Liver (tissue), 9 donors: ENCODE results near the gene DYNLL2. TPM values are rescaled to one million over a fixed set of nuclear protein-coding genes. Genes with fewer than 3 reads are reported as not detected.

Source experiments
- DNase-seq: peaks from one replicate; pipeline ENCODE4 v3.0.0-alpha.2; 2017; ENCODE audit warnings: low spot score
- H3K27ac ChIP-seq, 2 donors: one replicate each; pipeline ENCODE4 v1.7.0; 2013; ENCODE audit warnings: inconsistent platforms in 2 of 2, low read length in 2 of 2, control low read depth in 1 of 2, low read depth in 1 of 2, mild to moderate bottlenecking in 1 of 2
- H3K27me3 ChIP-seq, 4 donors: one replicate each; pipeline versions ENCODE4 v1.6.1 to v1.7.0; 2013; ENCODE audit warnings: low read length in 3 of 4, inconsistent platforms in 1 of 4, mild to moderate bottlenecking in 1 of 4, moderate library complexity in 1 of 4; ENCODE audit not compliant: control insufficient read depth in 4 of 4, insufficient read depth in 4 of 4
- H3K36me3 ChIP-seq, 4 donors: one replicate each; pipeline versions ENCODE4 v1.6.1 to v1.7.0; 2013; ENCODE audit warnings: low read length in 3 of 4, mild to moderate bottlenecking in 3 of 4, low read depth in 1 of 4, moderate library complexity in 1 of 4; ENCODE audit not compliant: control insufficient read depth in 4 of 4, insufficient read depth in 3 of 4
- H3K4me1 ChIP-seq, 4 donors: one replicate each; pipeline versions ENCODE4 v1.6.1 to v1.7.0; 2013; ENCODE audit warnings: low read length in 3 of 4, mild to moderate bottlenecking in 3 of 4, moderate library complexity in 1 of 4; ENCODE audit not compliant: control insufficient read depth in 4 of 4, insufficient read depth in 4 of 4
- H3K4me3 ChIP-seq, 3 donors: one replicate each; pipeline versions ENCODE4 v1.6.1 to v1.7.0; 2013; ENCODE audit warnings: low read length in 3 of 3, control low read depth in 1 of 3, low read depth in 1 of 3, mild to moderate bottlenecking in 1 of 3
- H3K9ac ChIP-seq, 2 donors: one replicate each; pipeline ENCODE4 v1.7.0; 2013; ENCODE audit warnings: low read length in 2 of 2, mild to moderate bottlenecking in 2 of 2, moderate library complexity in 2 of 2, control low read depth in 1 of 2, low read depth in 1 of 2
- H3K9me3 ChIP-seq, 4 donors: one replicate each; pipeline versions ENCODE4 v1.6.1 to v1.7.0; 2013; ENCODE audit warnings: low read length in 3 of 4; ENCODE audit not compliant: control insufficient read depth in 4 of 4
- EGR1 ChIP-seq, 2 donors: IDR thresholded peaks; 2 replicates each; pipeline ENCODE4 v1.6.1; 2016 to 2018; ENCODE audit warnings: antibody characterized with exemption in 2 of 2, low read depth in 2 of 2
- FOXA1 ChIP-seq: IDR thresholded peaks from 2 replicates; pipeline ENCODE4 v1.6.1; 2016; ENCODE audit warnings: antibody characterized with exemption
- FOXA2 ChIP-seq: IDR thresholded peaks from 2 replicates; pipeline ENCODE4 v1.6.1; 2016; ENCODE audit warnings: antibody characterized with exemption
- GABPA ChIP-seq, 2 donors: IDR thresholded peaks in 1 of 2; conservative IDR thresholded peaks in 1 of 2; 2 replicates each; pipeline ENCODE4 v1.6.1; 2016; ENCODE audit warnings: antibody characterized with exemption in 2 of 2, mild to moderate bottlenecking in 1 of 2, moderate library complexity in 1 of 2
- HNF4A ChIP-seq, 2 donors: conservative IDR thresholded peaks; 2 replicates each; pipeline ENCODE4 v1.6.1; 2016; ENCODE audit warnings: antibody characterized with exemption in 2 of 2, mild to moderate bottlenecking in 2 of 2
- JUND ChIP-seq, 2 donors: IDR thresholded peaks; 2 replicates each; pipeline ENCODE4 v1.6.1; 2016; ENCODE audit warnings: antibody characterized with exemption in 2 of 2
- NR2F2 ChIP-seq: IDR thresholded peaks from 2 replicates; pipeline ENCODE4 v1.6.1; 2016; ENCODE audit warnings: antibody characterized with exemption
- RAD21 ChIP-seq, 2 donors: IDR thresholded peaks; 2 replicates each; pipeline ENCODE4 v1.6.1; 2016; ENCODE audit warnings: antibody characterized with exemption in 2 of 2, mild to moderate bottlenecking in 2 of 2
- RXRA ChIP-seq, 2 donors: IDR thresholded peaks; 2 replicates each; pipeline ENCODE4 v1.6.1; 2017 to 2018; ENCODE audit warnings: antibody characterized with exemption in 2 of 2, mild to moderate bottlenecking in 1 of 2
- SP1 ChIP-seq: IDR thresholded peaks from 2 replicates; pipeline ENCODE4 v1.6.1; 2018; ENCODE audit warnings: antibody characterized with exemption, mild to moderate bottlenecking
- TAF1 ChIP-seq: conservative IDR thresholded peaks from 2 replicates; pipeline ENCODE4 v1.6.1; 2016; ENCODE audit warnings: antibody characterized with exemption, mild to moderate bottlenecking
- YY1 ChIP-seq: IDR thresholded peaks from 2 replicates; pipeline ENCODE4 v1.6.1; 2016; ENCODE audit warnings: antibody characterized with exemption, mild to moderate bottlenecking
- WGBS: extraction: QIAGEN DNeasy Blood & Tissue Kit; methylation state at CpG from one replicate; pipeline ENCODE4 v1.1.7; 2013; 5-methylcytosine and 5-hydroxymethylcytosine counted together
- polyA plus RNA-seq, 2 donors: library from polyadenylated mRNA; stranded (reverse) in 1 of 2; unstranded in 1 of 2; fragments of 200-250 nt in 1 of 2; fragments of >200 nt in 1 of 2; fragmentation: Nextera tagmentation in 1 of 2; extraction: Ambion mirVana in 1 of 2; gene quantifications; one replicate each; pipeline versions ENCODE4 v1.2.1 to v1.2.3, GENCODE V29; 2013 to 2015
- total RNA-seq, 2 donors: library from RNA; depleted of rRNA; stranded (reverse); fragments of >200 nt; gene quantifications; one replicate each; pipeline ENCODE4 v1.2.3, GENCODE V29; 2014
- TF ChIP-seq, protein P1 (sequence below): fragments of 150-350 bp; IDR thresholded peaks from 2 replicates; pipeline ENCODE4 v1.5.1; 2017; ENCODE audit warnings: improper control_type of control experiment, low read depth, low read length; ENCODE audit not compliant: missing input control
- TF ChIP-seq, protein P2 (sequence below): IDR thresholded peaks from 2 replicates; pipeline ENCODE4 v1.6.1; 2016; ENCODE audit warnings: antibody characterized with exemption
- TF ChIP-seq, protein P3 (sequence below): IDR thresholded peaks from 2 replicates; pipeline ENCODE4 v1.6.1; 2016; ENCODE audit warnings: antibody characterized with exemption
- TF ChIP-seq, protein P4 (sequence below): IDR thresholded peaks from 2 replicates; pipeline ENCODE4 v1.6.1; 2016; ENCODE audit warnings: antibody characterized with exemption, mild to moderate bottlenecking
- donor health status: healthy.
- donor health status: healthy.
- donor health status: healthy.
- donor health status: healthy.
- donor health status: healthy.

The DYNLL2 gene
- total and polyA plus RNA-seq, 4 donors, result 3.2 to 22.1 (median 14.1) TPM

DNA sequence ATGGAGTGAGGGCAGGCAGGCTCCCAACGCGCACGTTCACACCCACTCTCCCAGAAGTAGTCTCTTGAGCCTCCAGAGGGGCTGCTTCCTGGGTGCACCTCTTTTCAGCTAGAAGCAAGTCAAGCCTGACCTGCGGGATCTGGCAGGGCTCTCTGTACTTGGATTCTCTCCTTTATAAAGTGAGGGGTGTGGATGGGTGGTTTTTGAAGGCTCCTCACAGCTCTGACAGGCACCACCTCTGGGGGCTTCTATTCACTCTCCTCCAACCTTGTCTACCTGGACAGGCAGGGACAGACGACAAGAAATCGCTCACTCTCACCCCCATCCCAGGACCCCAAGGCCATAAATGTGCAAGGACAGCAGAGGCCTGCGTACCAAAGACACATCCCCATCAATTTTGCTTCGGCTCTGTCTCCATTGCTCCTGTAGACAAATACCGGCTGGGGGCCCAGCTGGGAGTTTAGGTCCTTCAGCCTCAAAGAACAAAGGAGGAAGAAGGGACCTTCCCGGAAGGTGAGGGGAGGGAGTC lies 814 bp upstream of the DYNLL2 start:
- H3K36me3 ChIP-seq, result peaks cover 0 to 5% (median 3%) of the 10 kb centered on the region in 4 donors
- no peak for DNase-seq
- H3K4me3 ChIP-seq, result no peak overlapping the region
- H3K9me3 ChIP-seq, result no peaks in the 10 kb centered on the region
- H3K27me3 ChIP-seq, result no peaks in the 10 kb centered on the region
- 85% methylated on average over 10 of the region's 10 CpGs for WGBS
- peaks cover 4 to 32% (median 25%) of the 10 kb centered on the region in 4 donors for H3K4me1 ChIP-seq
- no peak overlapping the region for H3K9ac ChIP-seq
- TF ChIP-seq GABPA (IDR thresholded peaks at IDR 0.05 in 1 of 2, conservative IDR thresholded peaks at IDR 0.05 in 1 of 2), result no peak
- TF ChIP-seq RAD21 (IDR thresholded peaks at IDR 0.05), result no peak
- TF ChIP-seq RXRA (IDR thresholded peaks at IDR 0.05), result no peak
- TF ChIP-seq FOXA2, result no peak
- no peak for TF ChIP-seq TAF1
- H3K27ac ChIP-seq, result no peak overlapping the region

DNA sequence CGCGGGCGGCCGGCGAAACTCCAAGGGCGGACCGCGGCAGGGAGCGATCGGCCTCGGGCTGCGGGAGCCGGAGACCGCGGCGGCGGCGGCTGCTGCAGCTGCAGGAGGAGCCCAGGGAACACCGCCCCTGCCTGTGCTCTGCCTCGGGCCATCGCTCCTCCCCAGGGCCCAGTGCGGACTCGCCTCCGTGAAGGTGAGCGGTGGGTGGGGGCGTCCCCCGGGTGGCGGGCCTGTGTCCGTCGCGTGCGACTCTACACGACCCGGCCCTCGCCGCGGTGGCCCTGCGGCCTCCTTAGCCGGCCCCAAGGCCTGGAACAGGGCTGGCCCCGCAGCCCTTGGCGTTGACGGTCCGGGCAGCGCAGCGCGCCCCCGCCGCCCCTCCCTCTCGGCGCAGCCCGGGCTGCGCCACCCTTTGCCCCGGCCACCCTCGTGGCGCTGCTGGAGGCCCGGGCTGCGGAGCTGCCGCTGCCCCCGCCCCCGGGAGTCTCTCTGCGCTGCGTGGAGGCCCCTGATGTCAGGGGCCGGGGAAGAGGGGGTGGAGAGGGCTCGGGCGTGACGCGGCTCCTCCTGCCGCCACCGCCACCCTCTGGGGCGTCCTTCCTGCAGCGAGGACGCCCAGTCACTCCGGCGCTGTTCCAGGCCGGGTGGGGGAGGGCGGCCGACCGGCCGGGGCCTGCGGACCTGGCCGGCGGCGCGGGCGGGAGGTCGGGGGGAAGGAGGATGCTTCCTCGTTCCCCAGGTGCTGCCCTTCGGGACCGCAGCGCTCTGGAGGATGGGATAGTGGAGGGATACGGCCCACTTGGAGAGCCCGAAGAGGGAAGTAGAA lies 485 bp downstream of the DYNLL2 start:
- WGBS, result under 1% methylated on average over 92 of the region's 92 CpGs
- TF ChIP-seq, protein P1, sequence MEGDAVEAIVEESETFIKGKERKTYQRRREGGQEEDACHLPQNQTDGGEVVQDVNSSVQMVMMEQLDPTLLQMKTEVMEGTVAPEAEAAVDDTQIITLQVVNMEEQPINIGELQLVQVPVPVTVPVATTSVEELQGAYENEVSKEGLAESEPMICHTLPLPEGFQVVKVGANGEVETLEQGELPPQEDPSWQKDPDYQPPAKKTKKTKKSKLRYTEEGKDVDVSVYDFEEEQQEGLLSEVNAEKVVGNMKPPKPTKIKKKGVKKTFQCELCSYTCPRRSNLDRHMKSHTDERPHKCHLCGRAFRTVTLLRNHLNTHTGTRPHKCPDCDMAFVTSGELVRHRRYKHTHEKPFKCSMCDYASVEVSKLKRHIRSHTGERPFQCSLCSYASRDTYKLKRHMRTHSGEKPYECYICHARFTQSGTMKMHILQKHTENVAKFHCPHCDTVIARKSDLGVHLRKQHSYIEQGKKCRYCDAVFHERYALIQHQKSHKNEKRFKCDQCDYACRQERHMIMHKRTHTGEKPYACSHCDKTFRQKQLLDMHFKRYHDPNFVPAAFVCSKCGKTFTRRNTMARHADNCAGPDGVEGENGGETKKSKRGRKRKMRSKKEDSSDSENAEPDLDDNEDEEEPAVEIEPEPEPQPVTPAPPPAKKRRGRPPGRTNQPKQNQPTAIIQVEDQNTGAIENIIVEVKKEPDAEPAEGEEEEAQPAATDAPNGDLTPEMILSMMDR, result no peak
- peak in 1 of 2 donors; percentile 3 for TF ChIP-seq RAD21 (IDR thresholded peaks at IDR 0.05)
- H3K36me3 ChIP-seq, result peaks cover 2 to 18% (median 9%) of the 10 kb centered on the region in 4 donors
- H3K4me1 ChIP-seq, result peaks cover 4 to 37% (median 25%) of the 10 kb centered on the region in 4 donors
- peak; percentile 73 for DNase-seq
- H3K9me3 ChIP-seq, result no peaks in the 10 kb centered on the region
- H3K27ac ChIP-seq, result peak overlapping the region; percentile 94 to 95
- H3K4me3 ChIP-seq, result peak overlapping the region; percentile 79 to 97 (median 83)
- H3K9ac ChIP-seq, result peak overlapping the region; percentile 78 to 81
- no peaks in the 10 kb centered on the region for H3K27me3 ChIP-seq

DNA sequence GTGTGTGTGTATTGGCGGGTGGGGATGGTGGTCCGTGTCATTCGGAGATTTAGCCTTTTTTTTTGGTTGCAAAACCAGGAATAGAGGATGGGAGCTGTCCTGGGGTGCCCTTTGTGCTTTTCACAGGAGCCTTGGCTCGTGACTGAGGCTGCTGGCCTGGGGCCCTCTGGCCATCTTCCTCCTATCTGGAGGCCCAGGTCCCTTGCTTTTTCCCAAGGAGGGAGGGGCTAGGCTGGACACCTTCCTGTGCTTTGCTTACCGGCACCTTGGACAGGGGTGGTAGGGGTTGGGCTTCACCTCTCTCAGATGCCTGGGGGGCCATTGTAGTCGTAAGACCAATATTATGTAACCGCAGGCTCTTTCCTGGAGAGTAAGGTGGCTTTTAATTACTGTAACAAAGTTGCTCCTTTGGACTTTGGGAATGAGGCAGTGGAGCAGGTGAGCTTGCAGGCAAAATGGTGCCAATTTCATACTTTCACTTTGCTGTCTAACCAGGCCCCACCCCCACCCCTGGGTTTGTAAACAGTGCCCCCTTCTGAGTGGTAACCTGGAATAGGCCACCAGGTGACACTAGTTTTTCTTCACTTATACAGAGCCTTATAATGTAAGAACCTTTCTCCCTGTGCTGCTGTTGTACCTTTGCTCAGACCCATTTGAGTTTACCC lies 1.2 kb downstream of the DYNLL2 start:
- H3K27me3 ChIP-seq, result no peaks in the 10 kb centered on the region
- no peaks in the 10 kb centered on the region for H3K9me3 ChIP-seq
- H3K4me3 ChIP-seq, result peak overlapping the region; percentile 79 to 97 (median 83)
- under 1% methylated on average over 7 of the region's 7 CpGs for WGBS
- peaks cover 2 to 25% (median 15%) of the 10 kb centered on the region in 4 donors for H3K36me3 ChIP-seq
- H3K9ac ChIP-seq, result peak overlapping the region; percentile 78 to 81
- H3K27ac ChIP-seq, result peak overlapping the region; percentile 94 to 95
- TF ChIP-seq TAF1, result no peak
- peak; percentile 68 for TF ChIP-seq HNF4A (conservative IDR thresholded peaks at IDR 0.05)
- peak; percentile 29 to 36 for TF ChIP-seq RXRA (IDR thresholded peaks at IDR 0.05)
- TF ChIP-seq, protein P2, sequence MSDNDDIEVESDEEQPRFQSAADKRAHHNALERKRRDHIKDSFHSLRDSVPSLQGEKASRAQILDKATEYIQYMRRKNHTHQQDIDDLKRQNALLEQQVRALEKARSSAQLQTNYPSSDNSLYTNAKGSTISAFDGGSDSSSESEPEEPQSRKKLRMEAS, result peak; percentile 30
- no peak for TF ChIP-seq GABPA (IDR thresholded peaks at IDR 0.05 in 1 of 2, conservative IDR thresholded peaks at IDR 0.05 in 1 of 2)
- no peak for TF ChIP-seq NR2F2
- TF ChIP-seq, protein P1, result peak; percentile 19
- TF ChIP-seq, protein P3, sequence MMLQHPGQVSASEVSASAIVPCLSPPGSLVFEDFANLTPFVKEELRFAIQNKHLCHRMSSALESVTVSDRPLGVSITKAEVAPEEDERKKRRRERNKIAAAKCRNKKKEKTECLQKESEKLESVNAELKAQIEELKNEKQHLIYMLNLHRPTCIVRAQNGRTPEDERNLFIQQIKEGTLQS, result no peak
- no peak for TF ChIP-seq FOXA1
- TF ChIP-seq JUND (IDR thresholded peaks at IDR 0.05), result no peak
- no peak for TF ChIP-seq EGR1 (IDR thresholded peaks at IDR 0.05; ENCODE audit: low read depth in 2 of 2)
- peak; percentile 67 for TF ChIP-seq YY1
- TF ChIP-seq, protein P4, sequence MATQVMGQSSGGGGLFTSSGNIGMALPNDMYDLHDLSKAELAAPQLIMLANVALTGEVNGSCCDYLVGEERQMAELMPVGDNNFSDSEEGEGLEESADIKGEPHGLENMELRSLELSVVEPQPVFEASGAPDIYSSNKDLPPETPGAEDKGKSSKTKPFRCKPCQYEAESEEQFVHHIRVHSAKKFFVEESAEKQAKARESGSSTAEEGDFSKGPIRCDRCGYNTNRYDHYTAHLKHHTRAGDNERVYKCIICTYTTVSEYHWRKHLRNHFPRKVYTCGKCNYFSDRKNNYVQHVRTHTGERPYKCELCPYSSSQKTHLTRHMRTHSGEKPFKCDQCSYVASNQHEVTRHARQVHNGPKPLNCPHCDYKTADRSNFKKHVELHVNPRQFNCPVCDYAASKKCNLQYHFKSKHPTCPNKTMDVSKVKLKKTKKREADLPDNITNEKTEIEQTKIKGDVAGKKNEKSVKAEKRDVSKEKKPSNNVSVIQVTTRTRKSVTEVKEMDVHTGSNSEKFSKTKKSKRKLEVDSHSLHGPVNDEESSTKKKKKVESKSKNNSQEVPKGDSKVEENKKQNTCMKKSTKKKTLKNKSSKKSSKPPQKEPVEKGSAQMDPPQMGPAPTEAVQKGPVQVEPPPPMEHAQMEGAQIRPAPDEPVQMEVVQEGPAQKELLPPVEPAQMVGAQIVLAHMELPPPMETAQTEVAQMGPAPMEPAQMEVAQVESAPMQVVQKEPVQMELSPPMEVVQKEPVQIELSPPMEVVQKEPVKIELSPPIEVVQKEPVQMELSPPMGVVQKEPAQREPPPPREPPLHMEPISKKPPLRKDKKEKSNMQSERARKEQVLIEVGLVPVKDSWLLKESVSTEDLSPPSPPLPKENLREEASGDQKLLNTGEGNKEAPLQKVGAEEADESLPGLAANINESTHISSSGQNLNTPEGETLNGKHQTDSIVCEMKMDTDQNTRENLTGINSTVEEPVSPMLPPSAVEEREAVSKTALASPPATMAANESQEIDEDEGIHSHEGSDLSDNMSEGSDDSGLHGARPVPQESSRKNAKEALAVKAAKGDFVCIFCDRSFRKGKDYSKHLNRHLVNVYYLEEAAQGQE, result peak; percentile 45
- peak in 1 of 2 donors; percentile 0 for TF ChIP-seq RAD21 (IDR thresholded peaks at IDR 0.05)
- peak; percentile 46 for TF ChIP-seq SP1
- peaks cover 4 to 37% (median 25%) of the 10 kb centered on the region in 4 donors for H3K4me1 ChIP-seq
- peak; percentile 50 for DNase-seq
